GM23338 (cell line): ENCODE measurements around the gene SH3PXD2B.

ENCODE experiments used
- CREB1 ChIP-seq: fragments of 250-450 bp; sonication (Bioruptor Pico); IDR thresholded peaks from 2 replicates; pipeline ENCODE4 v1.5.0; 2020; ENCODE audit warnings: low read depth, mild to moderate bottlenecking, moderate library complexity
- CTCF ChIP-seq, 2 experiments: fragments of 200-600 bp in 1 of 2; sonication (generic) in 1 of 2; conservative IDR thresholded peaks; 2 replicates each; pipeline versions ENCODE4 v1.5.1 to v1.6.1; 2016 to 2017; ENCODE audit warnings: antibody characterized with exemption in 2 of 2, low read depth in 2 of 2, mild to moderate bottlenecking in 2 of 2, moderate library complexity in 1 of 2
- ETS1 ChIP-seq: IDR thresholded peaks from 2 replicates; pipeline ENCODE4 v1.6.1; 2016; ENCODE audit warnings: antibody characterized with exemption
- EZH2 ChIP-seq: fragments of 200-600 bp; sonication (generic); IDR thresholded peaks from one replicate; pipeline ENCODE4 v1.8.0; 2017; ENCODE audit warnings: antibody characterized with exemption, mild to moderate bottlenecking, low read depth; ENCODE audit not compliant: unreplicated experiment
- POLR2AphosphoS5 ChIP-seq: IDR thresholded peaks from 2 replicates; pipeline ENCODE4 v1.6.1; 2016; ENCODE audit warnings: antibody characterized with exemption, low read depth
- REST ChIP-seq: IDR thresholded peaks from one replicate; pipeline ENCODE4 v1.6.1; 2018; ENCODE audit warnings: antibody characterized with exemption; ENCODE audit not compliant: unreplicated experiment
- ZNF114 ChIP-seq: fragments of 250-450 bp; sonication (Bioruptor Pico); IDR thresholded peaks from 2 replicates; pipeline ENCODE4 v1.5.0; 2020; ENCODE audit warnings: mild to moderate bottlenecking, moderate library complexity

GRCh38 chr5:172364773-172365172 is 89.6 kb downstream of the SH3PXD2B start:
- TF ChIP-seq CREB1 (CRISPR knock-in tag): no peak
- no peak for TF ChIP-seq REST
- TF ChIP-seq CTCF (conservative IDR thresholded peaks at IDR 0.05; ENCODE audit: low read depth in 2 of 2): no peak
- no peak for TF ChIP-seq ETS1
- no peak for TF ChIP-seq POLR2AphosphoS5
- TF ChIP-seq ZNF114 (CRISPR knock-in tag): no peak
- TF ChIP-seq EZH2: no peak
